Smooth muscle cell (in vitro differentiated cells): Measurements from ENCODE around the gene HSPA4. TPM values are rescaled to one million over a fixed set of nuclear protein-coding genes. Genes with fewer than 3 reads are reported as not detected.

Experiments
- DNase-seq: peaks from one replicate; lab custom pipeline; 2025; ENCODE audit not compliant: unreplicated experiment; lab: John Stamatoyannopoulos, UW
- H2AFZ ChIP-seq: fragments of 200-600 bp; sonication (generic); 2 replicates; pipeline ENCODE4 v1.6.0; 2016; ENCODE audit warnings: antibody characterized with exemption, low read depth, mild to moderate bottlenecking
- H3F3A ChIP-seq: fragments of 200-600 bp; sonication (generic); 2 replicates; pipeline ENCODE4 v1.6.0; 2017; ENCODE audit warnings: antibody characterized with exemption, low read depth
- H3K27ac ChIP-seq: fragments of 200-600 bp; sonication (generic); 2 replicates; pipeline ENCODE4 v1.5.1; 2016; ENCODE audit warnings: low read depth, mild to moderate bottlenecking
- H3K27me3 ChIP-seq: fragments of 200-600 bp; sonication (generic); 2 replicates; pipeline ENCODE4 v1.6.1; 2016; ENCODE audit warnings: low read depth, mild to moderate bottlenecking
- H3K36me3 ChIP-seq: fragments of 200-600 bp; sonication (generic); 2 replicates; pipeline ENCODE4 v1.5.1; 2016; ENCODE audit warnings: low read depth
- H3K4me1 ChIP-seq: fragments of 200-600 bp; sonication (generic); 2 replicates; pipeline ENCODE4 v1.5.1; 2016; ENCODE audit warnings: low read depth
- H3K4me2 ChIP-seq: fragments of 200-600 bp; sonication (generic); 2 replicates; pipeline ENCODE4 v1.6.0; 2016; ENCODE audit warnings: mild to moderate bottlenecking
- H3K4me3 ChIP-seq: fragments of 200-600 bp; sonication (generic); 2 replicates; pipeline ENCODE4 v1.5.1; 2016; ENCODE audit warnings: mild to moderate bottlenecking
- H3K79me2 ChIP-seq: fragments of 200-600 bp; sonication (generic); 2 replicates; pipeline ENCODE4 v1.6.0; 2016; ENCODE audit warnings: low read depth, mild to moderate bottlenecking
- H3K9ac ChIP-seq: fragments of 200-600 bp; sonication (generic); 2 replicates; pipeline ENCODE4 v1.6.0; 2016; ENCODE audit warnings: low read depth
- H3K9me3 ChIP-seq: fragments of 200-600 bp; sonication (generic); replicated peaks from 2 replicates; pipeline ENCODE4 v1.5.1; 2016; ENCODE audit warnings: low read depth
- H4K20me1 ChIP-seq: fragments of 200-600 bp; sonication (generic); 2 replicates; pipeline ENCODE4 v1.6.0; 2016; ENCODE audit warnings: low read depth
- WGBS: methylation state at CpG from one replicate; pipeline ENCODE4 v1.1.7; 2016; ENCODE audit warnings: low lambda C conversion rate; 5-methylcytosine and 5-hydroxymethylcytosine counted together
- polyA plus RNA-seq: library from polyadenylated mRNA; unstranded; fragments of >200 nt; fragmentation: Nextera tagmentation; extraction: Ambion mirVana; gene quantifications from 2 replicates; pipeline ENCODE4 v1.2.1, GENCODE V29; 2016
- total RNA-seq: library from RNA; depleted of rRNA; stranded (reverse); fragments of >200 nt; gene quantifications from 2 replicates; pipeline ENCODE4 v1.2.3, GENCODE V29; 2014
- TF ChIP-seq, protein P1 (sequence below): fragments of 200-600 bp; sonication (generic); IDR thresholded peaks from 2 replicates; pipeline ENCODE4 v1.5.1; 2017; ENCODE audit warnings: borderline replicate concordance, mild to moderate bottlenecking, antibody characterized with exemption; ENCODE audit not compliant: insufficient read depth, poor library complexity, severe bottlenecking

The HSPA4 gene
- total and polyA plus RNA-seq, 2 experiments from 2014 or later = 73.2 to 90.3 TPM

DNA sequence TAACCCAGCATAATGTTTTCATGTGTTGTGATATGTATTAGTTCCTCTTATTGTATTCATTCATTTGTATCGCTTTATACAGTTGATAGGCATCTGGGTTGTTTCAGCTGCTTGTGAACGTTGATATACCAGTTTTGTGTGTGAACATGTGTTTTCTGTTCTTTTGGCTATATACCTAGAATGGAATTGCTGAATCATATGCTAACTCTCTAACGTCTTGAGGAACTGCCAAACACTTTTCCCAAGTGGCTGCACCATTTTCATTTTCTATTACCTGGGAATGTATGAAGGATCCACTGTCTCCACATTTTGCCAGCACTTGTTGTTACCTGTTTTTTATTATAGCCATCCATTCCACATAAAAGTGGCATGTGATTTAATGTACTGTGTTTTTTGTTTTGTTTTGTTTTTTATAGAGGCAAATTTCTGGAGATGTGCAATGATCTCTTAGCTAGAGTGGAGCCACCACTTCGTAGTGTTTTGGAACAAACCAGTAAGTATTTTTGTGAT lies 34.6 kb downstream of the HSPA4 start:
- H3K27ac ChIP-seq = no peak overlapping the region
- no peak for DNase-seq
- TF ChIP-seq, protein P1, sequence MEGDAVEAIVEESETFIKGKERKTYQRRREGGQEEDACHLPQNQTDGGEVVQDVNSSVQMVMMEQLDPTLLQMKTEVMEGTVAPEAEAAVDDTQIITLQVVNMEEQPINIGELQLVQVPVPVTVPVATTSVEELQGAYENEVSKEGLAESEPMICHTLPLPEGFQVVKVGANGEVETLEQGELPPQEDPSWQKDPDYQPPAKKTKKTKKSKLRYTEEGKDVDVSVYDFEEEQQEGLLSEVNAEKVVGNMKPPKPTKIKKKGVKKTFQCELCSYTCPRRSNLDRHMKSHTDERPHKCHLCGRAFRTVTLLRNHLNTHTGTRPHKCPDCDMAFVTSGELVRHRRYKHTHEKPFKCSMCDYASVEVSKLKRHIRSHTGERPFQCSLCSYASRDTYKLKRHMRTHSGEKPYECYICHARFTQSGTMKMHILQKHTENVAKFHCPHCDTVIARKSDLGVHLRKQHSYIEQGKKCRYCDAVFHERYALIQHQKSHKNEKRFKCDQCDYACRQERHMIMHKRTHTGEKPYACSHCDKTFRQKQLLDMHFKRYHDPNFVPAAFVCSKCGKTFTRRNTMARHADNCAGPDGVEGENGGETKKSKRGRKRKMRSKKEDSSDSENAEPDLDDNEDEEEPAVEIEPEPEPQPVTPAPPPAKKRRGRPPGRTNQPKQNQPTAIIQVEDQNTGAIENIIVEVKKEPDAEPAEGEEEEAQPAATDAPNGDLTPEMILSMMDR = no peak
- H4K20me1 ChIP-seq = peaks cover 64% of the 10 kb centered on the region
- H3K4me2 ChIP-seq = no peak overlapping the region
- 95% methylated on average over 4 of the region's 4 CpGs for WGBS
- no peak overlapping the region for H3K9ac ChIP-seq
- peaks cover 45% of the 10 kb centered on the region for H3K79me2 ChIP-seq
- H3K27me3 ChIP-seq = no peaks in the 10 kb centered on the region
- H3F3A ChIP-seq = no peaks in the 10 kb centered on the region
- peaks cover 26% of the 10 kb centered on the region for H3K36me3 ChIP-seq
- H3K9me3 ChIP-seq = no peaks in the 10 kb centered on the region
- no peak overlapping the region for H2AFZ ChIP-seq
- no peak overlapping the region for H3K4me3 ChIP-seq
- H3K4me1 ChIP-seq = no peaks in the 10 kb centered on the region

DNA sequence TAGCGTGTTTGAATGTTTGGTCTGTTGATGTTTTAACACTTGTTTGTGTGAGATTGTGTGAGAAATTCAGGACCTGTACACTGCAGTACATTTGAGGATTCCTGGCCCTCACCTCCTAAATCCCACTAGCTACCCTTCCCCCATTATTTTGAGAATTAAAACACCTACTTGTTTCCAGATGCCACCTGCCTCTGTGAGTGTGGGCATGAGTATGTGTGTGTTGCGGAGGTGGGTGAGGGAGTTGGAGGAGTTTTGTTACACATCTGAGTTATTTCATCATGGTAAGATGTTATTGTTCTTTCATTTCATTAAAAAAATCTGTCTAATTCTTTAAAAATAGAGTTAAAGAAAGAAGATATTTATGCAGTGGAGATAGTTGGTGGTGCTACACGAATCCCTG lies 36.3 kb downstream of the HSPA4 start:
- Histone ChIP-seq H3K9me3 (no peaks in the 10 kb centered on the region), H2AFZ (no peak overlapping the region), H3F3A (no peaks in the 10 kb centered on the region), H3K9ac (no peak overlapping the region), H3K27me3 (no peaks in the 10 kb centered on the region), H3K27ac (no peak overlapping the region), H3K4me2 (no peak overlapping the region), H3K79me2 (peaks cover 30% of the 10 kb centered on the region), H3K4me3 (no peak overlapping the region), H3K4me1 (no peaks in the 10 kb centered on the region), H4K20me1 (peaks cover 48% of the 10 kb centered on the region), H3K36me3 (peaks cover 24% of the 10 kb centered on the region)
- WGBS = 95% methylated on average over 3 of the region's 3 CpGs
- TF ChIP-seq, protein P1 = no peak
- DNase-seq = no peak

DNA sequence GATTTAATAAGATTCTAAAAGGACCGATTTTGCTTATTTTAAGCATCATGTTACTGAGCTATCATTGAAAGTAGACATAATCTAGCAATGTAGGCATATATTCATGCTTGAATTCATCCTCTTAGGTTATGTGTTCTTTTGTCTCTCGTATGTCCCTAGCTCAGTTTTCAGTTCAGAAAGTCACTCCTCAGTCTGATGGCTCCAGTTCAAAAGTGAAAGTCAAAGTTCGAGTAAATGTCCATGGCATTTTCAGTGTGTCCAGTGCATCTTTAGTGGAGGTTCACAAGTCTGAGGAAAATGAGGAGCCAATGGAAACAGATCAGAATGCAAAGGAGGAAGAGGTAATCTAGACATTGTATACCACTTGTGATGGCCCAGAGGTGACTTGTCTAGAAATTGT lies 39.2 kb downstream of the HSPA4 start:
- Histone ChIP-seq H3K4me3 (no peak overlapping the region), H3F3A (no peaks in the 10 kb centered on the region), H3K79me2 (peaks cover 7% of the 10 kb centered on the region), H3K9ac (no peak overlapping the region), H4K20me1 (peaks cover 24% of the 10 kb centered on the region), H2AFZ (no peak overlapping the region), H3K27me3 (no peaks in the 10 kb centered on the region), H3K36me3 (peaks cover 32% of the 10 kb centered on the region), H3K4me1 (no peaks in the 10 kb centered on the region), H3K27ac (no peak overlapping the region), H3K9me3 (no peaks in the 10 kb centered on the region), H3K4me2 (no peak overlapping the region)
- 92% methylated on average over 3 of the region's 3 CpGs for whole genome bisulfite sequencing
- TF ChIP-seq, protein P1 = no peak
- no peak for DNase-seq

DNA sequence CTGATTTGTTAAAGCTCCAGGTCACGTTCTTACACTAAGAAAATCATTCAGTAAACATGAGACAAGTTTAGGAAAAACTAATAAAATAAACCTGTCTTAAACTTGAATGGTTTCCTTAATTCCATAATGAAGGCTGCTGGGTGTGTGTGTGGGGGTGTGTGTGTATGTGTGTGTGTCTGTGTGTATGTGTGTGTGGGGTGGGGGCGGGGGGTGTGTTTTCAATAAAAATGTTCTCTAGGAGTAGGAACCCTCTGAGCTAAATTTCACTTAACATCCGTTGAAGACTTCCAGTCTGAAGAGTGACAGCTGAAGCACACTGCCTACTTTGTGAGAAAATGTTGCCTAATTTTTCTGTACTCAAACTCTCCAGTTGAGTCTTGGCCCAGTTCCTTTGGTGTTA lies 54.5 kb downstream of the HSPA4 start:
- WGBS = 90% methylated on average over 3 of the region's 3 CpGs
- TF ChIP-seq, protein P1 = no peak
- no peak for DNase-seq

More for the DNA sequence above, 54.5 kb downstream of the HSPA4 start:
- no peaks in the 10 kb centered on the region for H3K79me2 ChIP-seq
- H3F3A ChIP-seq = no peaks in the 10 kb centered on the region
- H2AFZ ChIP-seq = no peak overlapping the region
- no peak overlapping the region for H3K4me2 ChIP-seq
- no peaks in the 10 kb centered on the region for H3K9me3 ChIP-seq
- H3K27ac ChIP-seq = no peak overlapping the region
- H3K4me3 ChIP-seq = no peak overlapping the region
- peaks cover 21% of the 10 kb centered on the region for H3K36me3 ChIP-seq
- no peaks in the 10 kb centered on the region for H3K27me3 ChIP-seq
- no peak overlapping the region for H3K9ac ChIP-seq
- peaks cover 3% of the 10 kb centered on the region for H4K20me1 ChIP-seq
- no peaks in the 10 kb centered on the region for H3K4me1 ChIP-seq
